PFSK-1 (cell line): ENCODE measurements around the gene PPM1K.

Experiments
- POLR2AphosphoS5 ChIP-seq: IDR thresholded peaks from 2 replicates; pipeline ENCODE4 v1.6.1; 2012; ENCODE audit warnings: low read depth, mild to moderate bottlenecking, control low read depth, low read length, moderate library complexity
- SIN3A ChIP-seq: IDR thresholded peaks from 2 replicates; pipeline ENCODE4 v1.6.1; 2012; ENCODE audit warnings: mild to moderate bottlenecking, low read length, moderate library complexity, borderline replicate concordance; ENCODE audit not compliant: insufficient read depth
- TAF1 ChIP-seq: IDR thresholded peaks from 2 replicates; pipeline ENCODE4 v1.6.1; 2012; ENCODE audit warnings: low read length, control low read depth, borderline replicate concordance; ENCODE audit not compliant: insufficient read depth
- TF ChIP-seq, protein P1 (sequence below), 2 experiments: IDR thresholded peaks; 2 replicates each; pipeline versions ENCODE4 v1.6.1 to v1.8.0; 2011 to 2012; ENCODE audit warnings: low read depth in 2 of 2, low read length in 2 of 2, control low read depth in 1 of 2, inconsistent platforms in 1 of 2, mild to moderate bottlenecking in 1 of 2, moderate library complexity in 1 of 2; ENCODE audit not compliant: insufficient read depth in 1 of 2

DNA sequence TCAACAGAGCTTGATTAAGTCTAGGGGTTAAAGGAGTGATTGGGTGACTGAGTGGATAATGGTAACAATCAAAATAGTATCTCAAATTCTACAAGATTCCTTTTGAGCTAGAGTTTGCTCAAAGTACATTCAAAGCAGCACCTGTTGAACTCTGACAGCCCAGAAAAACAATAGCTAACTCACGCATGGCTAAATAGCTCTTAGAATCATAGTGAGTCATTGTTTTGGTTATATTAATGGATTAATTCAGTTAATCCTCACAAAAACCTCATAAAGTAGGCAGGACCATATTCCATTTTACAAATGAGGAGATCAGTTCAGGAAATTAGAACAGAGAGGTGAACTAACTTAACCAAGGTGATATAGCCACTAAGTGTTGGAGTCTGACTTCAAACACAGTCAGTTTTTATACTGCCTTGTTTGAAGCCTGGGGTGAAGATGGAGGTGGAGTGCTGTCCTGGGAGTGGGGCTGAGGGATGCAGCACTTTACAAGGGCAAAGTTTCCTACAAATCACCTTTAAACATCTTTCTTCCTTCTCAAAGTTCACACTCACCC lies 35.9 kb upstream of the PPM1K start:
- TF ChIP-seq, protein P1, sequence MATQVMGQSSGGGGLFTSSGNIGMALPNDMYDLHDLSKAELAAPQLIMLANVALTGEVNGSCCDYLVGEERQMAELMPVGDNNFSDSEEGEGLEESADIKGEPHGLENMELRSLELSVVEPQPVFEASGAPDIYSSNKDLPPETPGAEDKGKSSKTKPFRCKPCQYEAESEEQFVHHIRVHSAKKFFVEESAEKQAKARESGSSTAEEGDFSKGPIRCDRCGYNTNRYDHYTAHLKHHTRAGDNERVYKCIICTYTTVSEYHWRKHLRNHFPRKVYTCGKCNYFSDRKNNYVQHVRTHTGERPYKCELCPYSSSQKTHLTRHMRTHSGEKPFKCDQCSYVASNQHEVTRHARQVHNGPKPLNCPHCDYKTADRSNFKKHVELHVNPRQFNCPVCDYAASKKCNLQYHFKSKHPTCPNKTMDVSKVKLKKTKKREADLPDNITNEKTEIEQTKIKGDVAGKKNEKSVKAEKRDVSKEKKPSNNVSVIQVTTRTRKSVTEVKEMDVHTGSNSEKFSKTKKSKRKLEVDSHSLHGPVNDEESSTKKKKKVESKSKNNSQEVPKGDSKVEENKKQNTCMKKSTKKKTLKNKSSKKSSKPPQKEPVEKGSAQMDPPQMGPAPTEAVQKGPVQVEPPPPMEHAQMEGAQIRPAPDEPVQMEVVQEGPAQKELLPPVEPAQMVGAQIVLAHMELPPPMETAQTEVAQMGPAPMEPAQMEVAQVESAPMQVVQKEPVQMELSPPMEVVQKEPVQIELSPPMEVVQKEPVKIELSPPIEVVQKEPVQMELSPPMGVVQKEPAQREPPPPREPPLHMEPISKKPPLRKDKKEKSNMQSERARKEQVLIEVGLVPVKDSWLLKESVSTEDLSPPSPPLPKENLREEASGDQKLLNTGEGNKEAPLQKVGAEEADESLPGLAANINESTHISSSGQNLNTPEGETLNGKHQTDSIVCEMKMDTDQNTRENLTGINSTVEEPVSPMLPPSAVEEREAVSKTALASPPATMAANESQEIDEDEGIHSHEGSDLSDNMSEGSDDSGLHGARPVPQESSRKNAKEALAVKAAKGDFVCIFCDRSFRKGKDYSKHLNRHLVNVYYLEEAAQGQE (IDR thresholded peaks at IDR 0.05; ENCODE audit: insufficient read depth in 1 of 2, low read depth in 2 of 2, low read length in 2 of 2) = no peak
- no peak for TF ChIP-seq POLR2AphosphoS5
- TF ChIP-seq SIN3A = no peak
- TF ChIP-seq TAF1 = no peak
